H1 (cell line): ENCODE results near the gene ME3. TPM values are rescaled to one million over a fixed set of nuclear protein-coding genes. Genes with fewer than 3 reads are reported as not detected.

Experiments used
- CTCF ChIA-PET: fragments of 300-600 bp; sonication (Branson Sonifier 250); formaldehyde crosslinking; loops from one replicate; lab custom pipeline; 2021; ENCODE audit not compliant: partially characterized antibody; lab: Charles Lee
- POLR2A ChIA-PET: fragments of 300-600 bp; sonication (Branson Sonifier 250); formaldehyde crosslinking; loops from one replicate; lab custom pipeline; 2021; ENCODE audit warnings: inconsistent platforms; ENCODE audit not compliant: partially characterized antibody; lab: Charles Lee
- DNase-seq, 2 experiments: peaks; one replicate each; pipeline versions ENCODE4 v3.0.0 to v3.0.0-alpha.2; 2010 to 2022; ENCODE audit warnings: low spot score in 2 of 2, low read depth in 1 of 2, mixed read lengths in 1 of 2
- FAIRE-seq: peaks from 2 replicates; lab custom pipeline; 2011; peaks lifted over from hg19 to GRCh38; lab: Jason Lieb, UNC
- H2AFZ ChIP-seq: 2 replicates; pipeline ENCODE4 v1.8.1; 2012; ENCODE audit warnings: low read length, inconsistent platforms
- H2AK5ac ChIP-seq: 2 replicates; pipeline ENCODE4 v1.6.1; 2013; ENCODE audit warnings: low read depth, low read length
- H2BK120ac ChIP-seq: replicated peaks from 2 replicates; pipeline ENCODE3; 2013; ENCODE audit warnings: low read depth, low read length, inconsistent platforms
- H2BK12ac ChIP-seq: 2 replicates; pipeline ENCODE4 v1.6.1; 2013; ENCODE audit warnings: low read depth, low read length
- H2BK15ac ChIP-seq: 2 replicates; pipeline ENCODE4 v1.6.1; 2013; ENCODE audit warnings: low read length
- H2BK20ac ChIP-seq: 2 replicates; pipeline ENCODE4 v1.6.1; 2013; ENCODE audit warnings: low read length
- H2BK5ac ChIP-seq: 2 replicates; pipeline ENCODE4 v1.6.1; 2013; ENCODE audit warnings: low read depth, low read length
- H3K14ac ChIP-seq: 2 replicates; pipeline ENCODE4 v1.6.1; 2013; ENCODE audit warnings: inconsistent platforms; ENCODE audit not compliant: insufficient read length
- H3K18ac ChIP-seq: 2 replicates; pipeline ENCODE4 v1.6.1; 2013; ENCODE audit warnings: low read length; ENCODE audit errors: extremely low read depth
- H3K23ac ChIP-seq: 2 replicates; pipeline ENCODE4 v1.6.1; 2013; ENCODE audit warnings: inconsistent platforms; ENCODE audit not compliant: insufficient read length
- H3K23me2 ChIP-seq: 2 replicates; pipeline ENCODE4 v1.6.1; 2013; ENCODE audit warnings: low read depth, low read length
- H3K27ac ChIP-seq: 2 replicates; pipeline ENCODE4 v1.6.1; 2011; ENCODE audit warnings: low read depth, low read length, inconsistent platforms
- H3K27me3 ChIP-seq, 4 experiments: replicated peaks in 1 of 4; 1 replicate in 1 of 4; 2 replicates in 3 of 4; pipeline versions ENCODE4 v1.6.1 to v1.8.1; 2011 to 2013; ENCODE audit warnings: low read length in 3 of 4, mild to moderate bottlenecking in 3 of 4, inconsistent platforms in 2 of 4, mixed read lengths in 2 of 4, moderate library complexity in 1 of 4; ENCODE audit not compliant: control insufficient read depth in 3 of 4, insufficient read depth in 3 of 4; ENCODE audit errors: extremely low read depth in 1 of 4
- H3K36me3 ChIP-seq, 4 experiments: 2 replicates each; pipeline versions ENCODE4 v1.6.1 to v1.8.1; 2011 to 2013; ENCODE audit warnings: mild to moderate bottlenecking in 4 of 4, low read length in 3 of 4, moderate library complexity in 2 of 4, control low read depth in 1 of 4, inconsistent platforms in 1 of 4; ENCODE audit not compliant: insufficient read depth in 4 of 4, control insufficient read depth in 2 of 4
- H3K4ac ChIP-seq: replicated peaks from 2 replicates; pipeline ENCODE3; 2013; ENCODE audit warnings: low read length, low read depth, mixed read lengths, inconsistent platforms; ENCODE audit not compliant: insufficient read length
- H3K4me1 ChIP-seq, 4 experiments: replicated peaks in 1 of 4; 1 replicate in 1 of 4; 2 replicates in 3 of 4; pipeline versions ENCODE4 v1.6.1 to v1.8.1; 2011 to 2013; ENCODE audit warnings: low read length in 3 of 4, inconsistent platforms in 2 of 4, mixed read lengths in 1 of 4; ENCODE audit not compliant: insufficient read depth in 4 of 4, control insufficient read depth in 3 of 4
- H3K4me2 ChIP-seq, 2 experiments: 2 replicates each; pipeline versions ENCODE4 v1.6.1 to v1.8.1; 2011 to 2013; ENCODE audit warnings: low read depth in 2 of 2, low read length in 2 of 2, control low read depth in 1 of 2, inconsistent platforms in 1 of 2, mild to moderate bottlenecking in 1 of 2; ENCODE audit not compliant: insufficient read depth in 1 of 2
- H3K4me3 ChIP-seq, 4 experiments: fragments of 200-600, 300-600 bp in 1 of 4; sonication (generic), shearing (Covaris generic), sonication (Bioruptor Twin) in 1 of 4; 2 replicates each; pipeline versions ENCODE4 v1.5.1 to v1.8.1; 2011 to 2016; ENCODE audit warnings: low read length in 4 of 4, low read depth in 3 of 4, control low read depth in 2 of 4, inconsistent platforms in 2 of 4, mild to moderate bottlenecking in 2 of 4, mixed read lengths in 1 of 4, moderate library complexity in 1 of 4; ENCODE audit not compliant: insufficient read depth in 2 of 4; ENCODE audit errors: extremely low read depth in 1 of 4
- H3K56ac ChIP-seq: replicated peaks from 2 replicates; pipeline ENCODE3; 2013; ENCODE audit warnings: low read depth, mild to moderate bottlenecking, mixed read lengths, low read length, inconsistent platforms; ENCODE audit not compliant: insufficient read length
- H3K79me1 ChIP-seq: 2 replicates; pipeline ENCODE4 v1.6.1; 2013; ENCODE audit warnings: low read depth, low read length, control low read depth
- H3K79me2 ChIP-seq, 2 experiments: 2 replicates each; pipeline versions ENCODE4 v1.6.1 to v1.8.1; 2012 to 2013; ENCODE audit warnings: low read length in 2 of 2, mild to moderate bottlenecking in 2 of 2, inconsistent platforms in 1 of 2; ENCODE audit not compliant: insufficient read depth in 2 of 2, control insufficient read depth in 1 of 2
- H3K9ac ChIP-seq, 4 experiments: replicated peaks in 1 of 4; 1 replicate in 1 of 4; 2 replicates in 3 of 4; pipeline versions ENCODE4 v1.6.1 to v1.8.1; 2011 to 2013; ENCODE audit warnings: low read depth in 3 of 4, low read length in 3 of 4, control low read depth in 2 of 4, mild to moderate bottlenecking in 2 of 4, moderate library complexity in 2 of 4, inconsistent platforms in 1 of 4; ENCODE audit errors: extremely low read depth in 1 of 4
- H3K9me3 ChIP-seq, 2 experiments: 2 replicates each; pipeline versions ENCODE4 v1.6.1 to v1.8.1; 2012 to 2013; ENCODE audit warnings: mild to moderate bottlenecking in 2 of 2, moderate library complexity in 2 of 2, control low read depth in 1 of 2, inconsistent platforms in 1 of 2, low read depth in 1 of 2, low read length in 1 of 2, mixed read lengths in 1 of 2; ENCODE audit not compliant: insufficient read depth in 2 of 2
- H4K20me1 ChIP-seq, 2 experiments: replicated peaks in 1 of 2; 2 replicates each; pipeline versions ENCODE3 to v1.8.1; 2011 to 2013; ENCODE audit warnings: inconsistent platforms in 2 of 2, low read length in 2 of 2, mild to moderate bottlenecking in 1 of 2; ENCODE audit not compliant: insufficient read depth in 2 of 2, control insufficient read depth in 1 of 2
- H4K5ac ChIP-seq: 2 replicates; pipeline ENCODE4 v1.6.1; 2013; ENCODE audit warnings: low read length, low read depth, mixed read lengths, inconsistent platforms; ENCODE audit not compliant: insufficient read length
- H4K8ac ChIP-seq: 2 replicates; pipeline ENCODE4 v1.8.0; 2013; ENCODE audit warnings: mild to moderate bottlenecking, moderate library complexity, low read length, inconsistent platforms; ENCODE audit not compliant: insufficient read depth; ENCODE audit errors: extremely low read depth
- H4K91ac ChIP-seq: replicated peaks from 2 replicates; pipeline ENCODE3; 2013; ENCODE audit warnings: low read length, mixed read lengths, inconsistent platforms; ENCODE audit not compliant: insufficient read length
- ASH2L ChIP-seq: fragments of 200-600, 300-600 bp; sonication (generic); IDR thresholded peaks from one replicate; pipeline ENCODE4 v1.7.1; 2017; ENCODE audit warnings: low read length
- CHD2 ChIP-seq: IDR thresholded peaks from 2 replicates; pipeline ENCODE4 v1.6.1; 2012; ENCODE audit warnings: low read length, improper control_type of control experiment
- KDM4A ChIP-seq: IDR thresholded peaks from one replicate; pipeline ENCODE4 v1.7.1; 2012; ENCODE audit warnings: low read depth, mild to moderate bottlenecking, moderate library complexity, low read length, inconsistent platforms; ENCODE audit not compliant: severe bottlenecking
- KDM5A ChIP-seq: fragments of 200-600 bp; IDR thresholded peaks from 2 replicates; pipeline ENCODE4 v1.7.1; 2012; ENCODE audit warnings: mild to moderate bottlenecking, low read length, inconsistent platforms, mixed read lengths
- PHF8 ChIP-seq: fragments of 200-600 bp; sonication (generic); conservative IDR thresholded peaks from 2 replicates; pipeline ENCODE4 v1.7.1; 2012; ENCODE audit warnings: low read depth, mild to moderate bottlenecking, inconsistent platforms, low read length, moderate library complexity
- POLR2AphosphoS5 ChIP-seq: IDR thresholded peaks from 2 replicates; pipeline ENCODE4 v1.6.1; 2011; ENCODE audit warnings: low read depth, low read length
- RAD21 ChIP-seq, 2 experiments: IDR thresholded peaks in 1 of 2; conservative IDR thresholded peaks in 1 of 2; 2 replicates each; pipeline ENCODE4 v1.6.1; 2011; ENCODE audit warnings: low read depth in 2 of 2, low read length in 2 of 2, improper control_type of control experiment in 1 of 2, inconsistent platforms in 1 of 2, mild to moderate bottlenecking in 1 of 2, moderate library complexity in 1 of 2
- RNF2 ChIP-seq: fragments of 200-900, 300-1000 bp; sonication (generic); IDR thresholded peaks from 2 replicates; pipeline ENCODE4 v1.7.1; 2016; ENCODE audit warnings: borderline replicate concordance, low read depth, mild to moderate bottlenecking, antibody characterized with exemption, low read length; ENCODE audit not compliant: poor library complexity, severe bottlenecking; ENCODE audit errors: missing control alignments
- SIX5 ChIP-seq: IDR thresholded peaks from 2 replicates; pipeline ENCODE4 v1.6.1; 2011; ENCODE audit warnings: mild to moderate bottlenecking, low read depth, low read length
- TAF7 ChIP-seq: optimal IDR thresholded peaks from 2 replicates; pipeline ENCODE3; 2011; ENCODE audit warnings: low read depth, mild to moderate bottlenecking, inconsistent platforms, low read length, moderate library complexity, borderline replicate concordance
- TBP ChIP-seq: IDR thresholded peaks from 2 replicates; pipeline ENCODE4 v1.6.1; 2011; ENCODE audit warnings: low read depth, low read length, improper control_type of control experiment
- TCF12 ChIP-seq: IDR thresholded peaks from 2 replicates; pipeline ENCODE4 v1.6.1; 2011; ENCODE audit warnings: low read depth, mild to moderate bottlenecking, low read length
- YY1 ChIP-seq: IDR thresholded peaks from 2 replicates; pipeline ENCODE4 v1.6.1; 2011; ENCODE audit warnings: low read depth, mild to moderate bottlenecking, low read length
- WGBS, 2 experiments: shearing (Covaris generic) in 1 of 2; methylation state at CpG; one replicate each; pipeline versions ENCODE4 v1.1.6 to v1.1.7; 2013 to 2015; ENCODE audit warnings: low lambda C conversion rate in 2 of 2, mixed read lengths in 2 of 2, inconsistent platforms in 1 of 2, low coverage in 1 of 2, missing lambda C conversion rate in 1 of 2; ENCODE audit not compliant: insufficient replicate concordance in 2 of 2, insufficient coverage in 1 of 2, insufficient read length in 1 of 2; ENCODE audit errors: extremely low coverage in 1 of 2, missing lambda C conversion rate in 1 of 2; 5-methylcytosine and 5-hydroxymethylcytosine counted together
- polyA plus RNA-seq, 7 experiments: library from polyadenylated mRNA; depleted of rRNA in 3 of 7; stranded (reverse) in 5 of 7; unstranded in 2 of 7; fragments of >200 nt in 5 of 7; fragments of 200-250 nt in 2 of 7; gene quantifications; 1 replicate in 5 of 7; 2 replicates in 1 of 7; 4 replicates in 1 of 7; pipeline versions ENCODE4 v1.2.1 to v1.2.3, GENCODE V29; 2011 to 2013; ENCODE audit warnings: missing spikeins in 2 of 7, mixed read lengths in 2 of 7
- total RNA-seq: library from RNA; stranded (reverse); fragmentation: NEBNext Ultra II Directional; extraction: Animal tissue kit (Norgen Biotek cat#: 25700); gene quantifications from 2 replicates; pipeline ENCODE4 v1.2.1, GENCODE V29; 2021

ME3 gene
- total and polyA plus RNA-seq, 2 of the 8 experiments (the other 6 are each of a cell fraction or from before 2014, with no cell fraction given) = 1.5 to 2.8 TPM

DNA sequence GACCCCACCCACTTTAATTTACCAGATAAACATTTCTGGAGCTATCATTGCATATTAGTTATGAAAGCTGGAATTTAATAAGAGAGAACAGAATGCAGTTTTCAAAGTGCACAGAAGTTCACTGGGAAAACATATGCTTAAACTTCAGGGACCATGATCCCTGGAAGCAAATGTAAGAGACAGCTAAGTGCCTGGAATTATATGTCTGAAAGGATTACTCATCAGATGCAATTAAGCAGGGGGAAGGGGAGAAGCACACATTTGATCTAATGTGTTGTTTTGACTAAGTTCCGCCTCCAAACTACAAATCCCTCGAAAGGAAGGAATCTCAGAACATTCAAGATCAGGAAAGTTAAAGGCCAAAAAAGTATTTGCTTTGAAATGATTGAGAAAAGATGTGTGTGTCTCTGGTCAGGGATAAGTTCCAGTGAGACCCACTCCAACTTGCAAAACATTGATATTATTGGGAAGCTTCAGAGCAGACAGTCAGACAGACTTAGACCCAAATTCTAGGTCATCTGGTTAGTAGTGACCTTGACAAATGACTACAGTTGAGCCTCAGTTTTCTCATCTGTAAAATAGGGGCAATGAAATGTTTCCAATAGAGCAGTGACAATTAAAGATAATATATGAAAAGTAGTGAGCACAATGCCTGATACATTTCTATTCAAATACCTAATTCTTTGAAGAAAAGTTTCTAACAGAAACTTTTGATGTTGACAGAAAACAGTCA lies 147.6 kb downstream of the ME3 start:
- Histone ChIP-seq H3K27me3 (no peaks in the 10 kb centered on the region), H4K8ac (no peak overlapping the region), H3K9me3 (peaks cover 5 to 13% of the 10 kb centered on the region in 2 experiments; a peak in 3 of 4 replicates), H3K36me3 (no peaks in the 10 kb centered on the region), H3K79me1 (no peaks in the 10 kb centered on the region), H3K56ac (no peak overlapping the region), H2AFZ (no peak overlapping the region), H3K4me1 (no peaks in the 10 kb centered on the region), H4K91ac (no peak overlapping the region), H3K14ac (no peak overlapping the region), H2BK20ac (no peak overlapping the region), H2BK120ac (no peak overlapping the region), H3K79me2 (no peaks in the 10 kb centered on the region), H3K9ac (no peak overlapping the region), H3K4me3 (no peak overlapping the region), H3K23ac (no peak overlapping the region), H4K20me1 (no peaks in the 10 kb centered on the region), H2BK15ac (no peak overlapping the region), H4K5ac (no peak overlapping the region), H3K4me2 (no peak overlapping the region), H3K27ac (no peak overlapping the region), H3K23me2 (no peaks in the 10 kb centered on the region), H2BK5ac (no peak overlapping the region), H2AK5ac (no peak overlapping the region), H3K18ac (no peak overlapping the region), H3K4ac (no peak overlapping the region), H2BK12ac (no peak overlapping the region)
- WGBS, 2 experiments = 80% methylated on average over 2 of the region's 2 CpGs; no CpG with 5 or more reads in 1 of the 2 experiments
- POLR2A ChIA-PET = no interaction called here
- no peak for DNase-seq
- no peak for FAIRE-seq
- CTCF ChIA-PET = interaction anchor here (1.2 to 1.8 kb wide), 2 partner anchors 47 to 68 kb away, joined by 3 to 6 read pairs; no protein-coding TSS in a partner anchor
- TF ChIP-seq TAF7 (no peak), YY1 (no peak), TBP (no peak), ASH2L (no peak), POLR2AphosphoS5 (no peak), KDM5A (no peak), CHD2 (no peak), PHF8 (no peak), RAD21 (IDR thresholded peaks at IDR 0.05 in 1 of 2, conservative IDR thresholded peaks at IDR 0.05 in 1 of 2; ENCODE audit: low read depth in 2 of 2, low read length in 2 of 2) (no peak), KDM4A (no peak), RNF2 (no peak), TCF12 (no peak), SIX5 (no peak)
